Activated T-cell treated with anti-CD3 and anti-CD28 coated beads, Interleukin-2, amount 50 U/mL, for 72 hours (primary cell): ENCODE results near the gene PCNT. TPM values are rescaled to one million over a fixed set of nuclear protein-coding genes. Genes with fewer than 3 reads are reported as not detected.
A peak's percentile ranks its signal among the peaks of the same experiment; 100 is the strongest.

Experiments used
- ATAC-seq, 2 donors: fragments of 150-1000 bp; cut with Tn5 transposase; replicated peaks in 1 of 2; 2 replicates each; pipeline ENCODE4 v1.10.0; 2021; ENCODE audit warnings: moderate library complexity in 2 of 2, mild to moderate bottlenecking in 1 of 2
- DNase-seq, 2 donors: peaks; one replicate each; pipeline ENCODE4 v3.0.0; 2021 to 2022; ENCODE audit warnings: mixed read lengths in 1 of 2
- H3K27ac Mint-ChIP-seq: one replicate; pipeline ENCODE4 v1.8.0; 2022; ENCODE audit warnings: mild to moderate bottlenecking, moderate library complexity, mixed read lengths
- H3K27me3 Mint-ChIP-seq: one replicate; pipeline ENCODE4 v1.8.0; 2022; ENCODE audit warnings: low read depth, mixed read lengths
- H3K36me3 Mint-ChIP-seq, 2 donors: one replicate each; pipeline ENCODE4 v1.8.0; 2022; ENCODE audit warnings: mixed read lengths in 2 of 2, mild to moderate bottlenecking in 1 of 2; ENCODE audit not compliant: insufficient read depth in 2 of 2
- H3K4me1 Mint-ChIP-seq: one replicate; pipeline ENCODE4 v1.8.0; 2022; ENCODE audit warnings: low read depth, mixed read lengths
- H3K4me3 Mint-ChIP-seq, 2 donors: one replicate each; pipeline ENCODE4 v1.8.0; 2022; ENCODE audit warnings: mild to moderate bottlenecking in 2 of 2, mixed read lengths in 2 of 2, moderate library complexity in 2 of 2
- H3K9me3 Mint-ChIP-seq, 2 donors: one replicate each; pipeline ENCODE4 v1.8.0; 2022; ENCODE audit warnings: mixed read lengths in 2 of 2
- total RNA-seq, 2 donors: library from RNA; stranded (reverse); gene quantifications; one replicate each; pipeline ENCODE4 v1.2.3, GENCODE V29; 2022

PCNT gene
- total RNA-seq, 2 donors from 2014 or later, result 69.6 to 83.5 TPM

- Mint-ChIP-seq H3K4me3 (no peak overlapping the region), H3K27me3 (no peaks in the 10 kb centered on the region), H3K27ac (peak overlapping the region; percentile 68), H3K4me1 (peaks cover 25% of the 10 kb centered on the region), H3K9me3 (no peaks in the 10 kb centered on the region), H3K36me3 (peaks cover 0 to 11% of the 10 kb centered on the region in 2 donors)
- no peak for ATAC-seq
- no peak for DNase-seq
These were observed 96.6 kb downstream of the PCNT start for GRCh38 chr21:46420241-46421190.

DNA sequence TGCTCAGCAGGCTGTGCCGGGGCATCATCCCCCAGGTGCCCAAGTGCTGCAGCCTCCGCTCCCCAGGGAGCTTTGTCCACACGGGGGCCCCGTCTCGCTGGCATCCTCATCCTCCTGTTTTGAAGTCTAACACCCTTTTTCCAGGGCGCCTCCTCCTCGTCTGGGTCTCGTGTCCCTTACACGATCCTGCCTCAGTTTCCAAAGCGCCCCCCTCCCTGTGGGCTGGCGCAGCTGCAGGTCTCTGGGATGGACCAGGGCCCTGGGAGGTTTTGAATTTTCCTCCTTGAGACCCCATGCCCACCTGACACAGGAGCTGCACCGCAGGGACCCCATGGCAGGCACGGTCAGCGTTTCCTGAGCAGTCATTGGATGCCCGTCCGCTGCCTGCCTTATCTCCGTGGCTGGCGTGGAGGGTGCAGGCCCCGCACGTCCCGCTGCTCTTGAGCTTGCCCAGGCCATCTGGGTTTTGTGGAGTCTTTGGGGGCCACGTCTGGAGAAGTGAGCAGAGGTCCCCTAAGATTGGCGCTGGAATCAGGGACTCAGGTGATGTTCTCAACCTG, 97.3 kb downstream of the PCNT start:
- Mint-ChIP-seq H3K27me3 (no peaks in the 10 kb centered on the region), H3K27ac (no peak overlapping the region), H3K4me3 (no peak overlapping the region), H3K9me3 (no peaks in the 10 kb centered on the region), H3K36me3 (peaks cover 0 to 7% of the 10 kb centered on the region in 2 donors), H3K4me1 (peaks cover 26% of the 10 kb centered on the region)
- ATAC-seq (no peak), DNase-seq (no peak)

GRCh38 chr21:46421756-46422555, 98.0 kb downstream of the PCNT start:
- Mint-ChIP-seq H3K4me3 (no peak overlapping the region), H3K4me1 (peaks cover 26% of the 10 kb centered on the region), H3K9me3 (no peaks in the 10 kb centered on the region), H3K27me3 (no peaks in the 10 kb centered on the region), H3K36me3 (peaks cover 0 to 7% of the 10 kb centered on the region in 2 donors), H3K27ac (no peak overlapping the region)
- DNase-seq (no peak), ATAC-seq (no peak)

DNA sequence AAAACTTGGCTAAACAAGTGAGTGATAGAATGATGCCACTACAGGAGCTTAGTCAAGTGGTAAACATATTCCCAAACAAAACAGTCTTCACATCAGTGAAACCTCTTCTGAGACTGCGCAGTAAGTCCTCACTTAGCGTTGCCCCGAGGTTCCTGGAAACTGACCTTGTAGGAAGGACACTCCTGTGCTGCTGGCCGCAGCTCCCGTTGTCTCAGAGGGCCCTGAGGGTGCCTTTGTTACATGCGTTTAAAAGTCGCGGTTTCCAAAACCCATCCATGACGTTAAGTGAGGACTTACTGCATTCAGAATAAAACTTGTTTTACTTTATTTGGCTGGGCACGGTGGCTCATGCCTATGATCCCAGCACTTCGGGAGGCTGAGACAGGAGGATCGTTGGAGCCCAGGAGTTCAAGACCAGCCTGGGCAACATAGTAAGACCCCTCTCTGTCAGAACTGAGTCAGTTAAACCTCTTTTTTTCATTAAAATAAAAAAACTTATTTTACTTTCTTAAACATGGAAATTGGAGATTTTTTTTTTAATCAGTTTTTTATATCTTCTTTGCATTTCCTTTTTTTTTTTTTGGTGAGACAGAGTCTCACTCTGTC, 98.8 kb downstream of the PCNT start:
- Mint-ChIP-seq H3K27me3 (no peaks in the 10 kb centered on the region), H3K27ac (no peak overlapping the region), H3K9me3 (no peaks in the 10 kb centered on the region), H3K4me3 (no peak overlapping the region), H3K4me1 (peaks cover 26% of the 10 kb centered on the region), H3K36me3 (peaks cover 0 to 7% of the 10 kb centered on the region in 2 donors)
- no peak for DNase-seq
- no peak for ATAC-seq

DNA sequence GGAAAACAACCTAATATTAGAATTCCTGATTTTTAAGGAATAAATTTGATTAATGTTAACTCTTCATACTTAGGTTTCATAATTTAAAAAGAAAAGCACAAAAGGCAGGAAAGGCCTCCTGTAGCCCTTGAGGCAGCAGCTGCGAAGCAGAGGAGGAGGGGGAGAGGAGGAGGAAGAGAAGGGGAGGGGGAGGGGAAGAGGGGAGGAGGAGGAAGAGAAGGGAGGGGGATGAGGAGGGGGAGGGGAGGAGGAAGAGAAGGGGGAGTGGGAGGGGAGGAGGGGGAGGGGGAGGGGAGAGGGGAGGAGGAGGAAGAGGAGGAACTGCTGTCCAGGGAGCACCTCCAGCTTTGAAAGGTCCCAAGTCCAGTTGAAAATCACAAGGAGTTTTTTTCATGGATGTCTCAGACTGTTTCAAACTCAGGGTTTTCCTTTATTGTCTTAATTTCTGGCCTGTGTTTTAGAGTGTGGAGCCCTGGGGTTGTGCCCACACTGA, 99.6 kb downstream of the PCNT start:
- ATAC-seq (no peak), DNase-seq (no peak)
- H3K4me3 Mint-ChIP-seq, result peak overlapping the region; percentile 33 to 47
- H3K27me3 Mint-ChIP-seq, result no peaks in the 10 kb centered on the region
- no peaks in the 10 kb centered on the region for H3K9me3 Mint-ChIP-seq
- peak overlapping the region; percentile 63 for H3K27ac Mint-ChIP-seq
- peaks cover 26% of the 10 kb centered on the region for H3K4me1 Mint-ChIP-seq
- peaks cover 0 to 7% of the 10 kb centered on the region in 2 donors for H3K36me3 Mint-ChIP-seq

GRCh38 chr21:46424039-46424591, 100.2 kb downstream of the PCNT start:
- Mint-ChIP-seq H3K9me3 (no peaks in the 10 kb centered on the region), H3K27me3 (no peaks in the 10 kb centered on the region), H3K36me3 (peaks cover 0 to 7% of the 10 kb centered on the region in 2 donors), H3K4me1 (peaks cover 26% of the 10 kb centered on the region), H3K4me3 (peak overlapping the region; percentile 33 to 47), H3K27ac (peak overlapping the region; percentile 63)
- DNase-seq (peak in 1 of 2 donors; percentile 22), ATAC-seq (peak; percentile 36 to 57)

DNA sequence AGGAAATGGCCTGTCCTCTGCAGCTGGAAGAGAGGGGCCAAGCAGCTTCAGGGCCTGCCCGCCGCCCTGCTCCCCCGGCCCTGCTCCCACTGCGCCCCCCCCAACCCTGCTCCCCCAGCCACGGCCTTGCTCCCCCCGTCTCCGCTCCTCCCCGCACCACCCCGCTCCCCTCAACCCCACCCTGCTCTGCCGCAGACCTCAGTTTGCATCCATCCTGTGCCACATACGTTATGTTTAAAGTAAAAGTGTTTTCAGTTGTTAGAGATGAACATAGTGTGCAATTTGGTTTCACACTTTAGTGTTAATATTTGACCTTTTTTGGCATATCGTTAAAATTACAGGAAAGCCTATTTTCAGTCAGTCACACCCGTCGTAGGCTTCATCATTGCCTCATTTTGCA, 100.7 kb downstream of the PCNT start:
- Mint-ChIP-seq H3K36me3 (peaks cover 0 to 5% of the 10 kb centered on the region in 2 donors), H3K4me3 (peak overlapping the region; percentile 46 to 67), H3K27me3 (no peaks in the 10 kb centered on the region), H3K4me1 (peaks cover 26% of the 10 kb centered on the region), H3K9me3 (no peaks in the 10 kb centered on the region), H3K27ac (peak overlapping the region; percentile 88)
- peak; percentile 10 to 45 for ATAC-seq
- DNase-seq, result peak in 1 of 2 donors; percentile 12

DNA sequence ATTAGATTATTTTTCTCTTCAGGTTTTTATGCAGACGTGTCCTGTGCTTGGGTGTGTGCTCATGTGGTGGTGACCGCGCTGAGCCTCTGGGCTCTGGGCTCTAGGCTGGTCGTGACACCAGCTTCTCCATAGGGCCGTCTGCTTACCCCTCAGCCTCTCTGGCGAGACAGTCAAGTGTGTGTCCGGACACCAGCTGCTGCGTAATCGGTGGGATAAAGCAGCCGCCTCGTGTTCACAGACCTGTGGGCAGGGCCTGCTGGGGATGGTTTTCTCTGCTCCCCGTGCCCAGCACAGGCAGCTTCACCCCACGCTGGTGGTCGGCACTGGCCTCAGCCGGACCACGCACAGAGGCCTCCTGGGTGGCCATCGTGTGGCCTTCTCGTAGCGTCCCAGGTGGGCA, 101.1 kb downstream of the PCNT start:
- Mint-ChIP-seq H3K9me3 (no peaks in the 10 kb centered on the region), H3K27ac (peak overlapping the region; percentile 88), H3K4me3 (peak overlapping the region; percentile 46 to 67), H3K4me1 (peaks cover 26% of the 10 kb centered on the region), H3K36me3 (peaks cover 2 to 3% of the 10 kb centered on the region in 2 donors), H3K27me3 (no peaks in the 10 kb centered on the region)
- ATAC-seq, result peak; percentile 9 to 12
- peak in 1 of 2 donors; percentile 6 for DNase-seq

- Mint-ChIP-seq H3K27me3 (no peaks in the 10 kb centered on the region), H3K4me3 (peak overlapping the region; percentile 46 to 67), H3K4me1 (peaks cover 26% of the 10 kb centered on the region), H3K36me3 (peaks cover 1 to 2% of the 10 kb centered on the region in 2 donors), H3K9me3 (no peaks in the 10 kb centered on the region), H3K27ac (peak overlapping the region; percentile 27)
- DNase-seq (peak; percentile 57 to 62), ATAC-seq (peak; percentile 84)
These were observed 101.6 kb downstream of the PCNT start for GRCh38 chr21:46425571-46425970.

GRCh38 chr21:46426313-46427046, 102.5 kb downstream of the PCNT start:
- H3K36me3 Mint-ChIP-seq, result peaks cover 2 to 4% of the 10 kb centered on the region in 2 donors
- H3K9me3 Mint-ChIP-seq, result no peaks in the 10 kb centered on the region
- no peak overlapping the region for H3K27ac Mint-ChIP-seq
- H3K4me1 Mint-ChIP-seq, result peaks cover 26% of the 10 kb centered on the region
- ATAC-seq, result no peak
- no peak for DNase-seq
- no peak overlapping the region for H3K4me3 Mint-ChIP-seq
- no peaks in the 10 kb centered on the region for H3K27me3 Mint-ChIP-seq

DNA sequence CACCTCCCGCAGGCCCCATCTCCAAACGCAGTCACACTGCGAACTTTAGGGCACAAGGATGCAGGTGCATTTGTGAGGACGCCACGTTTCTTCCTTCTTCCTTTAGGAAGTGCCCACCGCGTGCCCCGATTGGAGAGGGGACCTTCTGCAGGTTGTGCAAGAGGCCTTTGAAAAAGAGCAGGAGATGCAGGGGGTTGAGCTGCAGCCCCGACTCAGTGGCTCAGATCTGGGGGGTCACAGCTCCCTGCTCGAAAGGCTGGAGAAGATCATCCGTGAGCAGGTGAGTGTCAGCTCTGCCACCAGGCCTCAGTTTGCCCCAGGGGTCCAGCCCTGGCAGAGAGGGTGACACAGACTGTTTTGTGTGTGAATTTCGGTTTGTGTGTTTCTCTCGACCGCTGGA, 103.6 kb downstream of the PCNT start:
- Mint-ChIP-seq H3K9me3 (no peaks in the 10 kb centered on the region), H3K36me3 (peaks cover 2 to 8% of the 10 kb centered on the region in 2 donors), H3K4me3 (no peak overlapping the region), H3K4me1 (peaks cover 23% of the 10 kb centered on the region), H3K27me3 (no peaks in the 10 kb centered on the region), H3K27ac (no peak overlapping the region)
- DNase-seq (no peak), ATAC-seq (no peak)

DNA sequence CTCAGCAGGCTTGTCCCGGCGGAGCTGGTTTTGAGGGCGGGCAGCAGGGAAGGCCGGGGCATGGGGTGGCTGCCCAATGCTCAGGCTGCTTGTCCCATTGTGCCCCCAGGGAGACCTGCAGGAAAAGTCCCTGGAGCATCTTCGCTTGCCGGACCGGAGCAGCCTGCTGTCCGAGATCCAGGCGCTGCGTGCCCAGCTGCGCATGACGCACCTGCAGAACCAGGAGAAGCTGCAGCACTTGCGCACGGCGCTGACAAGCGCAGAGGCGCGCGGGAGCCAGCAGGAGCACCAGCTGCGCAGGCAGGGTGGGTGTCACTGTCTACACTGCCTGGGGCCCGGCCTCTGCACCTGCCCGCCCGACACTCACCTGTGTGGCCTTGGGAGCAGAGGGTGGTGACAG, 104.3 kb downstream of the PCNT start:
- Mint-ChIP-seq H3K27me3 (no peaks in the 10 kb centered on the region), H3K36me3 (peaks cover 2 to 8% of the 10 kb centered on the region in 2 donors), H3K9me3 (no peaks in the 10 kb centered on the region), H3K4me3 (no peak overlapping the region), H3K27ac (no peak overlapping the region), H3K4me1 (peaks cover 19% of the 10 kb centered on the region)
- DNase-seq, result no peak
- no peak for ATAC-seq
